ENCODE results near the gene KDSR.

Gene KDSR

GRCh38 chr18:63325086-63325686 is 41.8 kb downstream of the KDSR start:
- TF ChIP-seq SIN3A (IDR thresholded peaks at IDR 0.05; ENCODE audit: borderline replicate concordance, insufficient read depth, low read length): no peak
- TF ChIP-seq FOXP2 (optimal IDR thresholded peaks at IDR 0.05; ENCODE audit: borderline replicate concordance, extremely low read depth, extremely low read length, insufficient read depth): no peak
- TF ChIP-seq POLR2AphosphoS5 (IDR thresholded peaks at IDR 0.05; ENCODE audit: low read depth, low read length): no peak
- TF ChIP-seq REST (IDR thresholded peaks at IDR 0.05; ENCODE audit: insufficient read depth in 1 of 2, low read depth in 2 of 2, low read length in 2 of 2): no peak
- TF ChIP-seq TAF1 (IDR thresholded peaks at IDR 0.05; ENCODE audit: borderline replicate concordance, insufficient read depth, low read length): no peak

- TF ChIP-seq FOXP2 (optimal IDR thresholded peaks at IDR 0.05; ENCODE audit: borderline replicate concordance, extremely low read depth, extremely low read length, insufficient read depth) (no peak), TAF1 (IDR thresholded peaks at IDR 0.05; ENCODE audit: borderline replicate concordance, insufficient read depth, low read length) (peak; percentile 23; the same call in 1 of the 2 replicates), REST (IDR thresholded peaks at IDR 0.05; ENCODE audit: insufficient read depth in 1 of 2, low read depth in 2 of 2, low read length in 2 of 2) (no peak), POLR2AphosphoS5 (IDR thresholded peaks at IDR 0.05; ENCODE audit: low read depth, low read length) (no peak), SIN3A (IDR thresholded peaks at IDR 0.05; ENCODE audit: borderline replicate concordance, insufficient read depth, low read length) (0 out of 2 replicates have a peak, but pooled peaks have one; percentile 74)
Observed at GRCh38 chr18:63322908-63323634, 43.9 kb downstream of the KDSR start.

DNA sequence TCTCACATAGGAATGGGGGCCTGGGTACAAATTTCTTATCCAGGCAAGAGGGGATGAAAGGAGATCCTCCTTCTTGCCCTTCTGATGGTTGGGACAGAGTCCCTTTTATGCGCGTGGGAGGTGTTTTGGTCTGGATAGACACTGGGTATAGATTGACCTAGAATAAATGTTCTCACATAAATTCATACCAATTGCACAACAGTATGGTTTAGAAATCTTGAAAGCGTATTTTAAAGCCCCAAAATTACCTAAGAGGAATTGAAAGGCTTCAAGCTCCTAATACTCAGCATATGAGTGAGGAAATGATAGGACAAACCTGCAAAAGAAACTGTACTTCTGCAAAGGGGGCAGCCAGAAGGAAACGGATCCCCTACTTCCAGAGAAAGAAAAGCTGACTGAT is 44.8 kb downstream of the KDSR start:
- TF ChIP-seq TAF1 (IDR thresholded peaks at IDR 0.05; ENCODE audit: borderline replicate concordance, insufficient read depth, low read length) (no peak), SIN3A (IDR thresholded peaks at IDR 0.05; ENCODE audit: borderline replicate concordance, insufficient read depth, low read length) (no peak), FOXP2 (optimal IDR thresholded peaks at IDR 0.05; ENCODE audit: borderline replicate concordance, extremely low read depth, extremely low read length, insufficient read depth) (no peak), POLR2AphosphoS5 (IDR thresholded peaks at IDR 0.05; ENCODE audit: low read depth, low read length) (no peak), REST (IDR thresholded peaks at IDR 0.05; ENCODE audit: insufficient read depth in 1 of 2, low read depth in 2 of 2, low read length in 2 of 2) (no peak)

DNA sequence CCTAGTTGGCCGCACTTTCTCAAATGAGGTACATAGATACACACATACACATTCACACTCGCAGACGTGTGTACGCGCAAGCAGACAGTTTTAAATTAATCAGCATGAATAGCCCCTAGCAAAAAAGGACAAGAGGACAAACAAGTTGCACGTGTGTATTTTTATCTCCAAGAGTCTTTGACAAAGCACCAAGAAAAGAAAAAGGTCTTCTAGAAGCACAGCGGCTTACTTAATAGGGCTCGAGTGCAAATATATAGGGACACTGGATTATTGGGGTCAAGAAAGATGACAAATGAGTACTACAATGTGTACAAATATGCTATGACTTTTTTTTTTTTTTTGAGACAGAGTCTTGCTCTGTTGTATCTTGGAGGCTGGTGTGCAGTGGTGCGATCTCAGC is 45.7 kb downstream of the KDSR start:
- TF ChIP-seq FOXP2 (optimal IDR thresholded peaks at IDR 0.05; ENCODE audit: borderline replicate concordance, extremely low read depth, extremely low read length, insufficient read depth): no peak
- TF ChIP-seq POLR2AphosphoS5 (IDR thresholded peaks at IDR 0.05; ENCODE audit: low read depth, low read length): no peak
- no peak for TF ChIP-seq REST (IDR thresholded peaks at IDR 0.05; ENCODE audit: insufficient read depth in 1 of 2, low read depth in 2 of 2, low read length in 2 of 2)
- no peak for TF ChIP-seq SIN3A (IDR thresholded peaks at IDR 0.05; ENCODE audit: borderline replicate concordance, insufficient read depth, low read length)
- TF ChIP-seq TAF1 (IDR thresholded peaks at IDR 0.05; ENCODE audit: borderline replicate concordance, insufficient read depth, low read length): no peak

All from PFSK-1 (cell line).